Measurements from ENCODE around the gene FOXD4L5. TPM values are rescaled to one million over a fixed set of nuclear protein-coding genes. Genes with fewer than 3 reads are reported as not detected.
"Not testable (repeated sequence)": the region's sequence is repeated elsewhere in the genome, so short reads cannot be mapped to it uniquely, and the experiment has no call there.

FOXD4L5 gene
- not detected in 2 replicates for total RNA-seq (2014; rRNA removed; shearing (Covaris generic))

DNA sequence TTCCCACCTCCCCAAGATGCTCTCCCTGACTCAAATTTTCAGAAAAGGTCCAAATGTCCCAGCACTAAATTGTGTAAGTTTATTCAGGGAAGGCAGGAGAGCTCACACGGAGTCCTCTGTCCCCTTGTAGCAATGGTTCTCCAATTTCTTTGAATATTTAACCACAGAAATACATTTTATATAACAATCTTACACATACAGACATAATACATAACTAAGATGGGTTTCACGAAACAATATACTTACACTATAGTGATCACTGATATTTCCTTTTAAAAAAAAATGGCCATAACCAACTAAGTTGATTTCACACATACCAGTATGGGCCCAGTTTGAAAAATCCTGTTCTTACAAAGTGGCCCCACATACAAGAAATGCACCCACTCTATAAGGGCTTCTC, at the start of gene FOXD4L5:
FOXD4L5 (minus strand) TSS at position 101 of the 400 bp plus-strand sequence. CDS start 832 bp downstream, outside the sequence.
- H3K4me3 ChIP-seq (ENCODE audit: insufficient read depth, low read depth, low read length); DNase-seq; H3K27me3 ChIP-seq (ENCODE audit: control insufficient read depth, insufficient read depth, low read length): not testable (repeated sequence)

GRCh38 chr9:65283943-65284342, 1.1 kb downstream of the FOXD4L5 start:
- not testable (repeated sequence) for DNase-seq; H3K27me3 ChIP-seq (ENCODE audit: control insufficient read depth, insufficient read depth, low read length); H3K4me3 ChIP-seq (ENCODE audit: insufficient read depth, low read depth, low read length); H3K36me3 ChIP-seq (replicated peaks; ENCODE audit: control insufficient read depth, insufficient read depth, low read length)

More for the DNA sequence above, at the start of gene FOXD4L5:
- not testable (repeated sequence) for H3K36me3 ChIP-seq (replicated peaks; ENCODE audit: control insufficient read depth, insufficient read depth, low read length)

DNA sequence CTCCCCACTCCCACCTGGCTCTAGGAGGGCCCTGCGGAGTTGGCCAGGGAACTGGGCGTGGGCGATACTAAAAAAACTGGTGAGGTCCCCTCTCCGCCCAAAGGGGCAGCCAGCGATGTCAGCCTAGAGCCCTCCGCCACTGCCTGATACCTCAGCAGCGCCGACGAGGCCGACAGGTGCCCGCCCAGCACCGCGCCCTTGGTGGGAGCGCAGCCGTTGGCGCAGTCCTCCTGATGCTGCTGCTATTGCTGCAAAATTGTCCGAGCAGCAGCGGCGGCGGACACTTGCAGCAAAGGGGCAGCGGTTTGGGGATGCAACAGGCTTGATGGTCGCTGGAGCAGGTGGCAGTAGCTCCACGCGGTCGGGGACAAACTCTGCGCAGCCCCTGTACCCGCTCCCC, 2.0 kb downstream of the FOXD4L5 start:
- H3K27me3 ChIP-seq (ENCODE audit: control insufficient read depth, insufficient read depth, low read length); H3K4me3 ChIP-seq (ENCODE audit: insufficient read depth, low read depth, low read length); DNase-seq; H3K36me3 ChIP-seq (replicated peaks; ENCODE audit: control insufficient read depth, insufficient read depth, low read length): not testable (repeated sequence)
